CD14-positive monocyte (primary cell): ENCODE data around the gene PLPPR3. TPM values are rescaled to one million over a fixed set of nuclear protein-coding genes. Genes with fewer than 3 reads are reported as not detected.
A peak's percentile ranks its signal among the peaks of the same experiment; 100 is the strongest.

Source experiments
- DNase-seq, 3 donors: peaks; one replicate each; pipeline ENCODE4 v3.0.0-alpha.2; 2011 to 2022
- H2AFZ ChIP-seq: 2 replicates; pipeline ENCODE4 v1.6.0; 2012; ENCODE audit warnings: mild to moderate bottlenecking, low read depth, low read length, inconsistent platforms; ENCODE audit not compliant: insufficient read depth, poor library complexity, severe bottlenecking
- H3K27ac ChIP-seq, 2 donors: 1 replicate in 1 of 2; 2 replicates in 1 of 2; pipeline ENCODE4 v1.5.1; 2012 to 2013; ENCODE audit warnings: low read length in 2 of 2, control low read depth in 1 of 2, inconsistent platforms in 1 of 2, low read depth in 1 of 2, mild to moderate bottlenecking in 1 of 2
- H3K27me3 ChIP-seq, 2 donors: one replicate each; pipeline versions ENCODE4 v1.6.0 to v1.6.1; 2011 to 2013; ENCODE audit warnings: low read length in 2 of 2; ENCODE audit not compliant: control insufficient read depth in 2 of 2, insufficient read depth in 2 of 2
- H3K36me3 ChIP-seq, 2 donors: replicated peaks in 1 of 2; 1 replicate in 1 of 2; 2 replicates in 1 of 2; pipeline versions ENCODE4 v1.5.1 to v1.6.1; 2012 to 2013; ENCODE audit warnings: low read length in 2 of 2, control low read depth in 1 of 2, inconsistent platforms in 1 of 2, mild to moderate bottlenecking in 1 of 2; ENCODE audit not compliant: insufficient read depth in 2 of 2, control insufficient read depth in 1 of 2
- H3K4me1 ChIP-seq, 2 donors: 1 replicate in 1 of 2; 2 replicates in 1 of 2; pipeline versions ENCODE4 v1.5.1 to v1.6.1; 2012 to 2013; ENCODE audit warnings: low read length in 2 of 2, control low read depth in 1 of 2, inconsistent platforms in 1 of 2, mild to moderate bottlenecking in 1 of 2, moderate library complexity in 1 of 2; ENCODE audit not compliant: insufficient read depth in 2 of 2, control insufficient read depth in 1 of 2
- H3K4me2 ChIP-seq: replicated peaks from 2 replicates; pipeline ENCODE3; 2012; ENCODE audit warnings: low read length, moderate library complexity, mild to moderate bottlenecking; ENCODE audit not compliant: poor library complexity, severe bottlenecking; ENCODE audit errors: extremely low read depth
- H3K4me3 ChIP-seq, 3 experiments: fragments of 200-600 bp in 1 of 3; sonication (generic) in 1 of 3; replicated peaks in 1 of 3; 1 replicate in 2 of 3; 2 replicates in 1 of 3; pipeline ENCODE4 v1.5.1; 2011 to 2013; ENCODE audit warnings: low read length in 3 of 3, mild to moderate bottlenecking in 3 of 3, control low read depth in 2 of 3, low read depth in 2 of 3, inconsistent platforms in 1 of 3, moderate library complexity in 1 of 3
- H3K79me2 ChIP-seq: 2 replicates; pipeline ENCODE4 v1.6.0; 2012; ENCODE audit warnings: mild to moderate bottlenecking, control low read depth, inconsistent platforms, low read length, moderate library complexity; ENCODE audit not compliant: insufficient read depth
- H3K9ac ChIP-seq: 2 replicates; pipeline ENCODE4 v1.6.0; 2017; ENCODE audit warnings: low read length, mild to moderate bottlenecking; ENCODE audit not compliant: insufficient read depth, poor library complexity, severe bottlenecking
- H3K9me3 ChIP-seq, 2 donors: replicated peaks in 1 of 2; 1 replicate in 1 of 2; 2 replicates in 1 of 2; pipeline versions ENCODE4 v1.5.1 to v1.6.1; 2012 to 2013; ENCODE audit warnings: low read length in 2 of 2, control low read depth in 1 of 2; ENCODE audit not compliant: control insufficient read depth in 1 of 2, insufficient read depth in 1 of 2
- H4K20me1 ChIP-seq: 2 replicates; pipeline ENCODE4 v1.6.0; 2012; ENCODE audit warnings: mild to moderate bottlenecking, low read length, control low read depth, moderate library complexity; ENCODE audit not compliant: insufficient read depth
- H3K27ac Mint-ChIP-seq, 7 donors: one replicate each; pipeline ENCODE4 v1.8.0; 2020; ENCODE audit warnings: mild to moderate bottlenecking in 7 of 7, mixed read lengths in 7 of 7, moderate library complexity in 6 of 7, inconsistent platforms in 2 of 7
- H3K27me3 Mint-ChIP-seq, 3 donors: one replicate each; pipeline ENCODE4 v1.8.0; 2021 to 2022; ENCODE audit warnings: low read depth in 3 of 3, mild to moderate bottlenecking in 3 of 3, mixed read lengths in 3 of 3, moderate library complexity in 3 of 3, inconsistent platforms in 1 of 3
- H3K36me3 Mint-ChIP-seq, 2 donors: one replicate each; pipeline ENCODE4 v1.8.0; 2020; ENCODE audit warnings: mixed read lengths in 2 of 2, inconsistent platforms in 1 of 2, mild to moderate bottlenecking in 1 of 2
- H3K4me1 Mint-ChIP-seq: one replicate; pipeline ENCODE4 v1.8.0; 2020; ENCODE audit warnings: mild to moderate bottlenecking, mixed read lengths
- H3K4me3 Mint-ChIP-seq, 2 donors: one replicate each; pipeline ENCODE4 v1.8.0; 2020; ENCODE audit warnings: mild to moderate bottlenecking in 2 of 2, mixed read lengths in 2 of 2, moderate library complexity in 1 of 2
- H3K9me3 Mint-ChIP-seq, 7 donors: one replicate each; pipeline ENCODE4 v1.8.0; 2020 to 2022; ENCODE audit warnings: mixed read lengths in 7 of 7, mild to moderate bottlenecking in 6 of 7, moderate library complexity in 6 of 7, inconsistent platforms in 2 of 7
- CTCF ChIP-seq: fragments of 200-600 bp; IDR thresholded peaks from one replicate; pipeline ENCODE4 v1.8.0; 2022; ENCODE audit warnings: antibody characterized with exemption, mild to moderate bottlenecking
- WGBS: methylation state at CpG from one replicate; pipeline ENCODE4 v1.1.5; 2013; ENCODE audit warnings: missing lambda C conversion rate; ENCODE audit not compliant: insufficient coverage; 5-methylcytosine and 5-hydroxymethylcytosine counted together
- intact Hi-C, 2 donors: fragments of 100-400 bp; cut with micrococcal nuclease; formaldehyde crosslinking; loops; one replicate each; pipeline versions ENCODE4 v1.15.0 to v1.15.1; 2023
- polyA plus RNA-seq, 3 donors: library from polyadenylated mRNA; depleted of rRNA in 1 of 3; unstranded in 2 of 3; stranded (reverse) in 1 of 3; fragments of 300-500 nt in 2 of 3; fragments of >200 nt in 1 of 3; fragmentation: Illumina TruSeq in 2 of 3; gene quantifications; 1 replicate in 2 of 3; 2 replicates in 1 of 3; pipeline ENCODE4 v1.2.3, GENCODE V29; 2012 to 2021

Gene PLPPR3
- polyA plus RNA-seq, 3 donors: 1.2 TPM; not detected in 2

- H3K9ac ChIP-seq: no peak overlapping the region
- H3K27ac Mint-ChIP-seq: peak overlapping the region in 1 of 7 donors; percentile 58
These were observed 22.8 kb upstream of the PLPPR3 start for GRCh38 chr19:844546-844971.

GRCh38 chr19:843836-844545 is 22.2 kb upstream of the PLPPR3 start:
- no peak for TF ChIP-seq CTCF
- peaks cover 0 to 28% of the 10 kb centered on the region in 2 donors for H3K27me3 ChIP-seq

More at GRCh38 chr19:844546-844971, 22.8 kb upstream of the PLPPR3 start:
- H4K20me1 ChIP-seq: peaks cover 5% of the 10 kb centered on the region
- no peak overlapping the region for H3K27ac ChIP-seq
- DNase-seq: no peak
- peak overlapping the region in 1 of 3 experiments; percentile 30 for H3K4me3 ChIP-seq
- H3K36me3 ChIP-seq: no peaks in the 10 kb centered on the region
- H2AFZ ChIP-seq: no peak overlapping the region
- TF ChIP-seq CTCF: no peak
- WGBS: 5% methylated on average over 4 of the region's 11 CpGs
- intact Hi-C loops: no loop called here
- peaks cover 0 to 9% (median 3%) of the 10 kb centered on the region in 7 donors for H3K9me3 Mint-ChIP-seq
- peaks cover 0 to 5% of the 10 kb centered on the region in 2 donors for H3K36me3 Mint-ChIP-seq
- no peaks in the 10 kb centered on the region for H3K9me3 ChIP-seq
- peak overlapping the region; percentile 56 to 80 for H3K4me3 Mint-ChIP-seq
- peak overlapping the region; percentile 88 for H3K4me2 ChIP-seq
- H3K4me1 ChIP-seq: peaks cover 48 to 68% of the 10 kb centered on the region in 2 donors
- peaks cover 67% of the 10 kb centered on the region for H3K4me1 Mint-ChIP-seq
- peaks cover 0 to 31% of the 10 kb centered on the region in 2 donors for H3K27me3 ChIP-seq
- peaks cover 41% of the 10 kb centered on the region for H3K79me2 ChIP-seq
- H3K27me3 Mint-ChIP-seq: peaks cover 48 to 66% (median 54%) of the 10 kb centered on the region in 3 donors

More at GRCh38 chr19:843836-844545, 22.2 kb upstream of the PLPPR3 start:
- no peaks in the 10 kb centered on the region for H3K9me3 ChIP-seq
- H3K4me3 Mint-ChIP-seq: peak overlapping the region; percentile 57 to 63
- intact Hi-C loops: no loop called here
- H3K27ac ChIP-seq: no peak overlapping the region
- H3K4me3 ChIP-seq: peak overlapping the region; percentile 5 to 71 (median 18)
- H3K36me3 Mint-ChIP-seq: peaks cover 0 to 5% of the 10 kb centered on the region in 2 donors
- WGBS: 11% methylated on average over 39 of the region's 70 CpGs
- H3K36me3 ChIP-seq: no peaks in the 10 kb centered on the region
- no peak overlapping the region for H3K27ac Mint-ChIP-seq
- peaks cover 5% of the 10 kb centered on the region for H4K20me1 ChIP-seq
- peaks cover 54 to 74% of the 10 kb centered on the region in 2 donors for H3K4me1 ChIP-seq
- no peak overlapping the region for H3K9ac ChIP-seq
- peaks cover 73% of the 10 kb centered on the region for H3K4me1 Mint-ChIP-seq
- H2AFZ ChIP-seq: peak overlapping the region; percentile 68
- peaks cover 48 to 64% (median 51%) of the 10 kb centered on the region in 3 donors for H3K27me3 Mint-ChIP-seq
- H3K9me3 Mint-ChIP-seq: peaks cover 0 to 9% (median 3%) of the 10 kb centered on the region in 7 donors
- peak overlapping the region; percentile 88 for H3K4me2 ChIP-seq
- DNase-seq: no peak
- H3K79me2 ChIP-seq: peaks cover 43% of the 10 kb centered on the region
